K562 (cell line): ENCODE data around the gene SLC22A12. TPM values are rescaled to one million over a fixed set of nuclear protein-coding genes. Genes with fewer than 3 reads are reported as not detected.

Experiments
- HDAC8 ChIP-seq: fragments of 450-650 bp; IDR thresholded peaks from 2 replicates; pipeline ENCODE4 v1.6.1; 2016; ENCODE audit warnings: mild to moderate bottlenecking, missing genetic modification characterization, moderate library complexity, missing compliant biosample characterization
- JUND ChIP-seq, 2 experiments: IDR thresholded peaks; 2 replicates in 1 of 2; 3 replicates in 1 of 2; pipeline ENCODE4 v1.6.1; 2011; ENCODE audit warnings: borderline replicate concordance in 2 of 2, low read depth in 2 of 2, low read length in 2 of 2, improper control_type of control experiment in 1 of 2, missing biosample characterization in 1 of 2, missing genetic modification characterization in 1 of 2, missing genetic modification reagents in 1 of 2
- KLF6 ChIP-seq: fragments of 250-450 bp; sonication (Bioruptor Pico); IDR thresholded peaks from 2 replicates; pipeline ENCODE4 v1.4.0; 2020; ENCODE audit warnings: mild to moderate bottlenecking, moderate library complexity, borderline replicate concordance
- MYBL2 ChIP-seq, 2 experiments: fragments of 450-650 bp in 1 of 2; sonication (generic) in 1 of 2; formaldehyde crosslinking in 1 of 2; IDR thresholded peaks; 2 replicates each; pipeline versions ENCODE4 v1.6.1 to v1.8.1; 2017 to 2022; ENCODE audit warnings: borderline replicate concordance in 1 of 2, inconsistent platforms in 1 of 2, low read depth in 1 of 2, mild to moderate bottlenecking in 1 of 2, missing genetic modification reagents in 1 of 2, moderate library complexity in 1 of 2
- PHF21A ChIP-seq: fragments of 450-650 bp; IDR thresholded peaks from 2 replicates; pipeline ENCODE4 v1.6.1; 2017; ENCODE audit warnings: low read depth, borderline replicate concordance
- RBM22 ChIP-seq: fragments of 200-400 bp; formaldehyde crosslinking; IDR thresholded peaks from 2 replicates; pipeline ENCODE4 v1.6.1; 2018; ENCODE audit warnings: low read length, low read depth; ENCODE audit not compliant: poor library complexity, severe bottlenecking
- SMARCC2 ChIP-seq: fragments of 450-650 bp; IDR thresholded peaks from 2 replicates; pipeline ENCODE4 v1.6.1; 2017; ENCODE audit warnings: antibody characterized with exemption, moderate library complexity, mild to moderate bottlenecking, low read depth
- STAG1 ChIP-seq: sonication (generic); formaldehyde crosslinking; IDR thresholded peaks from 2 replicates; pipeline ENCODE4 v1.5.0; 2020; ENCODE audit warnings: missing genetic modification reagents, borderline replicate concordance
- TRIM24 ChIP-seq, 2 experiments: fragments of 450-650 bp; IDR thresholded peaks; 2 replicates each; pipeline ENCODE4 v1.6.1; 2016
- ZBED1 ChIP-seq: IDR thresholded peaks from 2 replicates; pipeline ENCODE4 v1.6.1; 2014
- ZNF561 ChIP-seq: fragments of 450-650 bp; formaldehyde crosslinking; conservative IDR thresholded peaks from 2 replicates; pipeline ENCODE4 v1.4.0; 2020; ENCODE audit warnings: mild to moderate bottlenecking, moderate library complexity
- ZNF785 ChIP-seq: fragments of 250-450 bp; sonication (Bioruptor Pico); IDR thresholded peaks from 2 replicates; pipeline ENCODE4 v1.4.0; 2020; ENCODE audit warnings: mild to moderate bottlenecking
- polyA plus RNA-seq, 8 experiments: library from polyadenylated mRNA; depleted of rRNA in 4 of 8; stranded (reverse) in 5 of 8; unstranded in 3 of 8; fragments of >200 nt; fragmentation: Nextera tagmentation in 2 of 8; fragmentation: Illumina TruSeq in 1 of 8; extraction: Ambion mirVana in 2 of 8; extraction: Trizol in 1 of 8; gene quantifications; 2 replicates each; pipeline versions ENCODE4 v1.2.1 to v1.2.3, GENCODE V29; 2011 to 2014; ENCODE audit warnings: inconsistent platforms in 1 of 8, missing spikeins in 1 of 8
- total RNA-seq, 7 experiments: library from RNA; depleted of rRNA in 6 of 7; stranded (reverse); fragments of >200 nt in 6 of 7; fragmentation: Illumina TruSeq in 2 of 7; extraction: Trizol in 2 of 7; gene quantifications; 2 replicates each; pipeline versions ENCODE4 v1.2.1 to v1.2.3, GENCODE V29; 2011 to 2021; ENCODE audit warnings: low replicate concordance in 1 of 7
- TF ChIP-seq, protein P1 (sequence below): fragments of 250-450 bp; sonication (Bioruptor Pico); IDR thresholded peaks from 2 replicates; pipeline ENCODE4 v1.4.0; 2020; ENCODE audit warnings: mild to moderate bottlenecking, moderate library complexity, borderline replicate concordance
- TF ChIP-seq, protein P2 (sequence below), 2 experiments: fragments of 450-650 bp; formaldehyde crosslinking in 1 of 2; IDR thresholded peaks; 2 replicates each; pipeline versions ENCODE4 v1.4.0 to v1.6.1; 2014 to 2020; ENCODE audit warnings: mild to moderate bottlenecking in 2 of 2, borderline replicate concordance in 1 of 2, low read depth in 1 of 2
- TF ChIP-seq, protein P3 (sequence below): fragments of 200-800 bp; sonication (Bioruptor generic); IDR thresholded peaks from 2 replicates; pipeline ENCODE4 v1.6.1; 2017; ENCODE audit warnings: missing genetic modification characterization, missing compliant biosample characterization

SLC22A12 gene
- total and polyA plus RNA-seq, 9 of the 15 experiments (the other 6 are each of a cell fraction or from before 2014, with no cell fraction given) = not detected

DNA sequence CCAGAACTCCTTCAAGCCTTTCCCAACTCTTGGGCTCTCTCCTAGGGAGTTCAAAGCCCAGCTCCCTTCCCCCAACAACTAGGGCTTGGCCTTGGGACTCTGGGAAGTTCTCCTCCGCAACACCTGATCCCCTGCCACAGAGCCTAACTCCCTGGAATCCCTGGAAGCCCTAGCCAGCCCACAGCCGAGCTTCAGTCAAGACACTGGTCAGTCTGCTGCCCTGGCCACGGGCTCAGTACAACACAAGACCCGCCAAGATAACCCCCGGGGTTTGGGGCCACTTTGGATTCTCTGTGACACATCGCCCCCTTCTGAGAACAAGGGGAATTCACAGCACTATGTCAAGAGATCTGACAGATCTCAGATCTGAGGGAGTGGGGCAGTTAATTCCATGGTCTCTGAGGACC lies 58.3 kb downstream of the SLC22A12 start (continued):
- no peak for TF ChIP-seq MYBL2 (IDR thresholded peaks at IDR 0.05; ENCODE audit: low read depth)
- no peak for TF ChIP-seq MYBL2 (CRISPR knock-in tag; IDR thresholded peaks at IDR 0.05; ENCODE audit: borderline replicate concordance)
- TF ChIP-seq ZNF785 = no peak
- no peak for TF ChIP-seq ZNF561 (CRISPR knock-in tag)
- TF ChIP-seq RBM22 = no peak
- 0 out of 2 replicates have a peak, but pooled peaks have one; percentile 23 for TF ChIP-seq JUND (IDR thresholded peaks at IDR 0.05; ENCODE audit: borderline replicate concordance, low read depth, low read length)
- no peak for TF ChIP-seq JUND (tag; IDR thresholded peaks at IDR 0.05; ENCODE audit: borderline replicate concordance, low read depth, low read length)
- TF ChIP-seq KLF6 (CRISPR knock-in tag) = no peak
- TF ChIP-seq, protein P1, sequence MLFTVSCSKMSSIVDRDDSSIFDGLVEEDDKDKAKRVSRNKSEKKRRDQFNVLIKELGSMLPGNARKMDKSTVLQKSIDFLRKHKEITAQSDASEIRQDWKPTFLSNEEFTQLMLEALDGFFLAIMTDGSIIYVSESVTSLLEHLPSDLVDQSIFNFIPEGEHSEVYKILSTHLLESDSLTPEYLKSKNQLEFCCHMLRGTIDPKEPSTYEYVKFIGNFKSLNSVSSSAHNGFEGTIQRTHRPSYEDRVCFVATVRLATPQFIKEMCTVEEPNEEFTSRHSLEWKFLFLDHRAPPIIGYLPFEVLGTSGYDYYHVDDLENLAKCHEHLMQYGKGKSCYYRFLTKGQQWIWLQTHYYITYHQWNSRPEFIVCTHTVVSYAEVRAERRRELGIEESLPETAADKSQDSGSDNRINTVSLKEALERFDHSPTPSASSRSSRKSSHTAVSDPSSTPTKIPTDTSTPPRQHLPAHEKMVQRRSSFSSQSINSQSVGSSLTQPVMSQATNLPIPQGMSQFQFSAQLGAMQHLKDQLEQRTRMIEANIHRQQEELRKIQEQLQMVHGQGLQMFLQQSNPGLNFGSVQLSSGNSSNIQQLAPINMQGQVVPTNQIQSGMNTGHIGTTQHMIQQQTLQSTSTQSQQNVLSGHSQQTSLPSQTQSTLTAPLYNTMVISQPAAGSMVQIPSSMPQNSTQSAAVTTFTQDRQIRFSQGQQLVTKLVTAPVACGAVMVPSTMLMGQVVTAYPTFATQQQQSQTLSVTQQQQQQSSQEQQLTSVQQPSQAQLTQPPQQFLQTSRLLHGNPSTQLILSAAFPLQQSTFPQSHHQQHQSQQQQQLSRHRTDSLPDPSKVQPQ (CRISPR knock-in tag) = no peak
- TF ChIP-seq HDAC8 (tag) = no peak
- TF ChIP-seq STAG1 (CRISPR knock-in tag) = peak; percentile 67; the same call in 1 of the 2 replicates
- TF ChIP-seq, protein P2, sequence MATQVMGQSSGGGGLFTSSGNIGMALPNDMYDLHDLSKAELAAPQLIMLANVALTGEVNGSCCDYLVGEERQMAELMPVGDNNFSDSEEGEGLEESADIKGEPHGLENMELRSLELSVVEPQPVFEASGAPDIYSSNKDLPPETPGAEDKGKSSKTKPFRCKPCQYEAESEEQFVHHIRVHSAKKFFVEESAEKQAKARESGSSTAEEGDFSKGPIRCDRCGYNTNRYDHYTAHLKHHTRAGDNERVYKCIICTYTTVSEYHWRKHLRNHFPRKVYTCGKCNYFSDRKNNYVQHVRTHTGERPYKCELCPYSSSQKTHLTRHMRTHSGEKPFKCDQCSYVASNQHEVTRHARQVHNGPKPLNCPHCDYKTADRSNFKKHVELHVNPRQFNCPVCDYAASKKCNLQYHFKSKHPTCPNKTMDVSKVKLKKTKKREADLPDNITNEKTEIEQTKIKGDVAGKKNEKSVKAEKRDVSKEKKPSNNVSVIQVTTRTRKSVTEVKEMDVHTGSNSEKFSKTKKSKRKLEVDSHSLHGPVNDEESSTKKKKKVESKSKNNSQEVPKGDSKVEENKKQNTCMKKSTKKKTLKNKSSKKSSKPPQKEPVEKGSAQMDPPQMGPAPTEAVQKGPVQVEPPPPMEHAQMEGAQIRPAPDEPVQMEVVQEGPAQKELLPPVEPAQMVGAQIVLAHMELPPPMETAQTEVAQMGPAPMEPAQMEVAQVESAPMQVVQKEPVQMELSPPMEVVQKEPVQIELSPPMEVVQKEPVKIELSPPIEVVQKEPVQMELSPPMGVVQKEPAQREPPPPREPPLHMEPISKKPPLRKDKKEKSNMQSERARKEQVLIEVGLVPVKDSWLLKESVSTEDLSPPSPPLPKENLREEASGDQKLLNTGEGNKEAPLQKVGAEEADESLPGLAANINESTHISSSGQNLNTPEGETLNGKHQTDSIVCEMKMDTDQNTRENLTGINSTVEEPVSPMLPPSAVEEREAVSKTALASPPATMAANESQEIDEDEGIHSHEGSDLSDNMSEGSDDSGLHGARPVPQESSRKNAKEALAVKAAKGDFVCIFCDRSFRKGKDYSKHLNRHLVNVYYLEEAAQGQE (IDR thresholded peaks at IDR 0.05; ENCODE audit: borderline replicate concordance) = peak; percentile 90
- TF ChIP-seq, protein P2 (CRISPR knock-in tag; IDR thresholded peaks at IDR 0.05; ENCODE audit: low read depth) = no peak
- TF ChIP-seq TRIM24 (IDR thresholded peaks at IDR 0.05) = no peak
- TF ChIP-seq, protein P3, sequence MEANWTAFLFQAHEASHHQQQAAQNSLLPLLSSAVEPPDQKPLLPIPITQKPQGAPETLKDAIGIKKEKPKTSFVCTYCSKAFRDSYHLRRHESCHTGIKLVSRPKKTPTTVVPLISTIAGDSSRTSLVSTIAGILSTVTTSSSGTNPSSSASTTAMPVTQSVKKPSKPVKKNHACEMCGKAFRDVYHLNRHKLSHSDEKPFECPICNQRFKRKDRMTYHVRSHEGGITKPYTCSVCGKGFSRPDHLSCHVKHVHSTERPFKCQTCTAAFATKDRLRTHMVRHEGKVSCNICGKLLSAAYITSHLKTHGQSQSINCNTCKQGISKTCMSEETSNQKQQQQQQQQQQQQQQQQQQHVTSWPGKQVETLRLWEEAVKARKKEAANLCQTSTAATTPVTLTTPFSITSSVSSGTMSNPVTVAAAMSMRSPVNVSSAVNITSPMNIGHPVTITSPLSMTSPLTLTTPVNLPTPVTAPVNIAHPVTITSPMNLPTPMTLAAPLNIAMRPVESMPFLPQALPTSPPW (CRISPR knock-in tag) = 0 out of 2 replicates have a peak, but pooled peaks have one; percentile 22
- TF ChIP-seq ZBED1 = no peak
- TF ChIP-seq PHF21A = no peak
- no peak for TF ChIP-seq SMARCC2
